HCEC 1CT (cell line): ENCODE measurements around the gene CLMN.

Experiments
- DNase-seq: peaks from one replicate; pipeline ENCODE4 v3.0.0-alpha.2; 2017

Gene CLMN

DNA sequence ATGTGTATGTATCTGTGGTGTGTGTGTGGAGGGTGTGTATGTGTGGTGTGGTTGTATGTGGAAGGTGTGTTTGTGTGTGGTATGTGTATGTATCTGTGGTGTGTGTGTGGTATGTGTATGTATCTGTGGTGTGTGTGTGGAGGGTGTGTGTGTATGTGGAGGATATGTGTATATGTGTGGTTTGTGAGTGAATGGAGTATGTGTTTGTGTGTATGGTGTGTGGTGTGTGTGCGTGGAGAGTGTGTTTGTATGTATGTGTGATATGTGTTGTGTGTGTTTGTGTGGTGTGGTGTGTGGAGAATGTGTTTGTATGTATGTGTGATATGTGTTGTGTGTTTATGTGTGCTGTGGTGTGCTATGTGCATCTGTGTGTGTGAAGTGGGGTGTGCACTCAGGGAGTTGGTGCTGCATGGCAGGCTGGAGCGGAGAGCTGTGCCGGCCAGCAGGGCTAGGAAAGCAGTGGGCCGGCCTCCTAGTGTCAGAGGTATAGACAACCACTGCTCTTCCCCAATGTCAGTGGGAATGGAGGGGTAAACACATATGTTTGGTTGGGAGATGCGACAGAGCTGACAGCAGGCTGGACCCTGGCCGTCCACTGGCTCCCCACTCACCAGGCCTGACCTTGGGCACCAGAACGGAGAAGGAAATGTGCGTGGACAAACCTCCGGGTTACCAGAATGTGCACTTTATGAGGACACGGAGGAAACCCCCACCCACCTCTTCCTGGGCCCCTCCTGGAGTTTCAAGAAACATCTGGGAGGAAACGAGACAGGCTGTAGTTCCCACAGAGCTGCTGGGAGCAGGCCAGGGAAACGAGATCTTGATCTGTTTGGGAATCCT lies 60.7 kb downstream of the CLMN start:
- no peak for DNase-seq

DNA sequence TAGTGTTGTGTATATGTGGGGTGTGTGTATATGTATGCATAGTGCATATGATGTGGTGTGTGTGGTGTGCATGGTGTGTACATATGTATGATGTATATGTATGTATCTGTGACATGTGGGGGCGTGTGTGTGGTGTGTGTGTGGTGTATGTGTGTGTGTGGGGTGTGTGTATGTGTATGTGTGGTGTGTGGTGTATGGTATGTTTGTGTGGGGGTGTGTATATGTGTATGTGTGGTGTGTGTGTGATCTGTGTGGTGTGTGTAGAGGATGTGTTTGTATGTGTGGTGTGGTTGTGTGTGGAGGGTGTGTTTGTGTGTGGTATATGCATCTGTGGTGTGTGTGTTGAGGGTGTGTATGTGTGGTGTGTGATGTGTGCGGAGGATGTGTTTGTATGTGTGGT lies 61.6 kb downstream of the CLMN start:
- DNase-seq = no peak

DNA sequence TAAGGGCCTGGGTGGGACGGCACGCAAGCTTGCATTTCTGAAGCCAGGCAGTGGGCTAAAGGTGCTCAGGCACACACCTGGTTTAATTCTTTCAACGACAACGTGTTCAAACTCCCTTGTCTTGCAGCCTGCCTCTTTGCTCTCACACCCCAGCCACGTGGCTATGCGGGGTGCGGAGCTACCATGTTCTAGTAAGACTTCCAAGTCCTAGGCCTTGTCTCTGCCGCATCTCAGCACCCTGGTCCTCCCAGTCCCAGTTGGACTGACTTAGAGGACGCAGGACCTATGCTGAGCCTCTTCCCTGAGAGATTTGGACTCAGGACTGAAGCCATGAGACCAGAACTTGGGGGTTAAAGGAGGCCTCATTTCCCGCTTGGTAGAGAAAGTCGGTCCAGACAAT lies 62.2 kb downstream of the CLMN start:
- DNase-seq = no peak

DNA sequence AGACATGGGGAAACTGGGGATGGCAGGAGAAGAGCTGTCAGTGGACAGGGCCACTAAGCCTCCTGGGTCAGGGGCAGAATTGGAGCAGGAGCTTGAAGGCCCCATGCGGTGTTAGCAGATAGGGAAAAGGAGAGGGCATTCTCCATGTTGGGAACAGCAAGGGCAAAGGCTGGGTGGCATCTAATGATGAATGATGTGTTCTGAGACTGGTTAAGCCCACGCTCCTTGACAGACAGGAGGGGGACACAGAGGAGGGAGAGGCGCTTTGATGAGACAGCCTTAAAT lies 63.0 kb downstream of the CLMN start:
- DNase-seq = no peak

DNA sequence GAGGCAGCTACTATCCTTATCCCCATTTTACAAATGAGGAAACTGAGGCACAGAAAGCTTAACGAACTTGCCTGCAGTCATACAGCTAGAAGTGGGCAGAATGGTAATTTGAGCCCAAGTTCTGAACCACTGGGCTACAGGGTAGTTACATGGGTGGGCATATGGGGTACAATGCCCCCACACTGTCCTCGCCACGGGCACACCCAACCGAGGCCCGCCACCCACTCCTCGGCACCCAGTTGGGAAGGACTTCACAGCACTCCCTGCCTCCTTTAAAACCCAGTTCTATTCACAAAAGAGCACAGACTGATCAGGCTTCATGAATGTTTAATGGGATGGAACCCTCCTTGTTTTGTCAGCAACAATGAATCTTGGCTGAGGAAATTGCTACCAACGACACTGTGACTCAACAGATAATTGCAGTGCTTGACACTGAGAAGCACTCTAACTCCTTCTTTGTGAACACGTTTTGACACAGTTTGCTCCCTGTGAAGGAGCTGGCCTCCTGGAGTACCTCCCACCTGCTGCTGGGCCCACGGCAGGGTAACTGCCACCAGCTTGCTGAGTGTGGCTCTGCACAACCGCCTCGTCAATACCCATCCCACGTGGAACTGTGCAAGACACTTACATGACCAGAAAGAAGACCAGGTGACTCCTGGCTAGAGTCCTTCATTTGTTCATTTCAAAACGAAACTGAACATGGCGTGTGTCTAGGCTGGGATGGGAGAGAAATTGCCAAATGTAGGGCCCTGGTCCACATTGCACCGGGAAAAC lies 63.5 kb downstream of the CLMN start:
- no peak for DNase-seq

DNA sequence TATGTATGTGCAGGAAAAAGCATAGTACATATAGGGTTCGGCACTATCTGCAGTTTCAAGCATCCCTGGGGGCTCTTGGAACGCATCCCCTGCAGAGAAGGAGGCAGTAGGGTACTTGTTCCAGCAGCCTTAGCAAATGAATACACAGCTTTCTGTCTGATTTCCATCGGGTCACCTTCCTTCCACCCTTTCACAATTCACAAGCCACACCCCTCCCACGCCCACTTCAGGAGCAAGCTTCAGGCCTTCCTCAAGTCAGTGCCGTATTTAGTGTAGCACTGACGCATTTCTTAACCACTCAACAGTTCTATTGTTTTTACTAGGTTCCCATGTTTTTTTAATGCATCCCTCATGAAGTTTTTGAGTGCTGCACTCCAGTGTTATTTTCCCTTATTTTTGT lies 64.2 kb downstream of the CLMN start:
- DNase-seq = no peak

DNA sequence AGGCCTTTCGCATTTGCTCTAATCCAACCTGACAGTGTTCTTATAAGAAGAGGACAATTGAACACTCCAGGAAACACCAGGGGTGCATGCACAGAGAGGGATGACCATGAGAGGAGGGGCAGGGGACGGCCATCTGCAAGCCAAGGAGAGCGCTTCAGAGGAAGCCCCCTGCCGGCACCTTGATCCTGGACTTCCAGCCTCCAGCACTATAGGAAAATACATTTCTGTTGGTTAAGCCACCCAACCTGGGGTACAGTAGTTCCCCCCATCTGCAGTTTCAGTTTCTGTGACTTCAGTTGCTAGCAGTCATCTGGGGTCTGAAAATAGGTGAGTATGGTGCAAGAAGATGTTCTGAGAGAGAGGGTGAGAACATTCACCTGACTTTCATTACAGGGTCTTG lies 64.7 kb downstream of the CLMN start:
- DNase-seq = no peak

DNA sequence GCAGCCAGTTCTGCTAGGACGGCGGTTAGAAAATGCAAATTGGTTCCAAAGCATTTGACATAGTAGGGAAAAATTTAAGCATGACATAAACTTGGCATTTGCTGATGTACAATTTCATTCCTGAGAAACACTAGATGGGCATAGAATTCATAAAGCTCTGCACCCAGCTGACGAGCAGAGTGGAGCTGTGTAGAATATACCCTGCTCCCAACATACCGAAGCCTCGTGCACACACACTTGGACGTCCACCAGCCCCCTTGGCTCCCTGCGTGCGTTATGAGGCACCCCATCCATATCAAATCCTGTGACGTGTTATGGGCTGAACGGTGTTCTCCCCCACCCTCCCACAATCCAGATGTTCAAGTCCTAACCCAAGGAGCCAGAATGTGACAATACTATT lies 65.4 kb downstream of the CLMN start:
- DNase-seq = no peak

DNA sequence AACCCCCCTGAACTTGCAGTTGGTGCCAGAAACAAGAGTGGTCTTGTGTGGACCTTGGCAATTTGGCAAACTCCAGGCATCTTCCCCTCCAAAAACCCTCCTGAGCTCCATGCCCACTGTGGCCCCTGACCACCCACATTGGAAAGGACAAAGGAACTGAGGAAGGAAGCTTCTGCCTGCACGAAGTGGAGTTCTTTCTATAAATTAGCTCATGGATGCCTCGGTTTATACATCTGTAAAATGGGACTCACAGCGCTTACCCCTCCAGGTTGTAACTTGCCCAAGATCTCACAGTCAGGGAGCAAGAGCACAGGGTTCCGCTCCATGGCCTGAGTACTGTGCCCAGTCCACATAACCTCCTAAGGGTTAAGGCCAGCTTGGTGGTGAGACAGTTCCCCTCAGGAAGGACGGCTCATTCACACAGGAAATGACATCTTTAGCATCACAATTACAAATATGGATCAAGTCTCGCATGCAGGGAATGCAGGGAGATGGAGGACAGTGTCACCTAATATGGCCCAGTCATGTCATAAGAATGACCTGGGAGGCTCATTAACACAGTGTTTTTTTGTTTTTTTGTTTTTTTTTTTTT lies 66.6 kb downstream of the CLMN start:
- DNase-seq = no peak

DNA sequence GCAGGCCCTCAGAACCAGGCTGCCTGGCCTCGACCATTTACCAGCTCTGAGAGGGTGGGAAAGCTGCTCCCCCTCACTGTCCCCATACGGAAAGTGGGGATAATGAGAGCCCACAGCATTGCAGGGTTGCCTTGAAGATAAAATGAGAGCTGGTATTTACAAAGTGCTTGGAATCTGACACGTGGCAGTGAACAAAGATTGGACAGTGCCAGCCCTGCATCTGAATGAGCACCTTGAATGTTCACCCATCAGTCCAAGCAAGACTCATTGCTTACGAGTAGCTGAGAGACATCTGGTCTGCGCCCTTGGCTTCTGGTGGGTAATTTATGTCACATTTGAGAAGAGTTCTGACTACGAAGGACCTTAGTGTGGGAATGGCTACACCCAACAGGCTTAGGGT lies 67.5 kb downstream of the CLMN start:
- DNase-seq = no peak

DNA sequence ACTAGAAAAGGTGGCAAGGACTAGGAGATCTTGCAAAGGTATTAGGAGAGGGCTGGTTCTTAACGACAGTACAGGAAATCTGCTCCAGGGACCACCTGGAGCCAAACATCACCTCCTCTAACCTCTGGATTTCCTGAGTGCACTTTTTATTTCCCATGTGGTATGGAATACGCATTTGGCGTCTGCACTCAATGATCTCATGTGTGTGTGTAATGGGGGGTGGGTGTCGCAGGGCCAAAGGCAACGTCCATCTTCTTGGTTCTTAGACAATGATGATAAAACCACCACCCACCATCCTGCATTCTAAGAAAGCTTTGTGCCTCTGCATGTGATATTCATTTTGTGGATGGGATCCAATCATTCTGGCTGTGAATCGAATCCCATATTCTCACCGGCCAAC lies 68.8 kb downstream of the CLMN start:
- no peak for DNase-seq

DNA sequence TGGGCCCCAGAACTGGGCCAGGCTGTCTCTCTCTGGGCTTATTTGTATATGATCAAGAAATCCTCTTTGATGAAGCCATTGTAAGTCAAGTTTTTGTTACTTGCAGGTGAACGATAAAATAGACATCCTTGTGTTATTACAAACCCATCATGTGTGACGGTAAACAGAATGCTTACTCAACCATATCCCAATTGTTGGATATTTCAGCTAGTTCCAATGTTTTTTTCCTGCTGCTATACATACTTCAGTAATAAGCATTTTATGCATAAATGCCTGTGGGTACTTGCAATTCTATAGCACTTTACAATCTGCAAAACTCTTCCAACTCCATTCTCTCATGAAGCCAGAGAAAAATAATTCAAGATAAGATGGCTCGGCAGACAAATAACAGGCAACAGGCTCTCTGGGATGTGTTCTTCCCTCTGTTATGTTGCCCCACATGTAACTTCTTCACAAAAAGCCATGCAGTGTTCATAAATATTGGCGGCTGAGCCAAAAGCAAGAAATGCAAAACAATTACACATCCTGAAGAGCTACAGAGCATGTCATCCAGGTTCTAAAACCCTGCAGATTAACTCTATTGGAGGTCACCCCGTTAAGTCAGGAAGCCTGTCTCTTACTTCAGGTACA lies 69.5 kb downstream of the CLMN start:
- DNase-seq = no peak

DNA sequence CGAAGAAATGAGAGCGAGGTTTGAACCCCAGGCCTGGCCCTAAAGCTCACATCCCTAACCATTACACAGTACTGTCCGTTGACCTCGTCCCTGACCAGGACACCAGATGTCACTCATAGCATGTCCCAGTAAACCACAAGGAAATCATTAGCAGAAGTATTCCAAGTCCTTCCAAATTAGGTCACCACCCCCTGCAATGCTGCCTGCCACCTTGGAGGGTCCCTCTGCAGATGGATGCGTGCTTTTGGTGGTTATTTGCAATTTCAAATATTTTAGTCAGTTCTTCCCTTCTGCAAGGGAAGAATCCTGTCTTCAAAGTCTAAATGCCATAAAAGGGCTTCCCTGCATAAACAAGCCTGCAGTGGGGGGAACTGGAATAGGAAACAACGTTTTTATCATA lies 71.3 kb downstream of the CLMN start:
- DNase-seq = no peak

DNA sequence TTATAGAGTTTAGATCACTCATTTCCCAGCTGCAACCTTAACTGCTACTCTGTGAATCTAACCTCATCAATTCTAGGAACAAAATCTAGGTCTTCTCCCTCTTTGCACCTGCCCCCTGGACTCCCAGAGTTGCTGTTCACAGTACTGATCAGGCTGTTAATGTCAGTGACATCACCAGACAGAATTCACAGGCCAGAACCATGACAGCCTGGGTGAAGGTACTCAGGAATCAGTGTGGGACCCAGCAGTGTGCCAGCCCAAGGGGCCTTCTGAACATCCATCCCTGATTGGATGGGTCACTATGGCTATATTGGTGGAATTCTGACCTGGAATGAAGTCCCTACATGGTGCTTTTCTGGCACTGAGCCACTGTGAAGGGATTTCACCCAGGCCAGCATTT lies 72.8 kb downstream of the CLMN start:
- no peak for DNase-seq

DNA sequence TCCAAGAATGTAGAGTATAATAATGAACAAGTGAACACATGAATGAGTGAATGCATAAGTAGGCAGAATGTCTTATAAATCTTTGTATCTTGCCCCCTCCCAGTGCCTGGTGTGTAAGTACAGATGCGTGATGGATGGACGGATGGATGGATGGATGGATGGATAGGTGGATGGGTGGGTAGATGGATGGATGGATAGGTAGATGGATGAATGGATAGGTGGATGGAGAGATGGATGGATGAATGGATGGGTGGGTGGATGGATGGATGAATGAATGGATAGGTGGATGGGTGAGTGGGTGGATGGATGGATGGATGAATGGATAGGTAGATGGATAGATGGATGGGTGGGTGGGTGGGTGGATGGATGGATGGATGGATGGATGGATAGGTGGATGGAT lies 74.4 kb downstream of the CLMN start:
- no peak for DNase-seq

DNA sequence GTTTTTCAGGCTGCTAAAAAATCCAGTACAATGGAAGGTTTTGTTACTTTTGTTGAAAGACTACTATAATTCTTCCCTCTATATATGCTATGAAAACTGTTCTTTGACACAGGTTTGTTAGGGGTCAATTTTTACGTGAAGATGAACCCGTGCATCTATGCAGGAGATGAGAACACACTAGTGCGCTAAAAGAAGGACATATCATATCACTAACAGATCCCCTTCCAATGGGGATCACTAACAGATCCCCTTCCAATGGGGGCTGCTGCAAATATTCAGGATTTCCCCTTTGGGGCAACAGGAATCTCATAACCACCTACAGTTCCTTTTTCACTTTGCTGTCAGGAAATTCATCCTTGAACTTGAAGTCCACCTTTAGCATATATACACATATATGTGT lies 75.1 kb downstream of the CLMN start:
- DNase-seq = no peak

DNA sequence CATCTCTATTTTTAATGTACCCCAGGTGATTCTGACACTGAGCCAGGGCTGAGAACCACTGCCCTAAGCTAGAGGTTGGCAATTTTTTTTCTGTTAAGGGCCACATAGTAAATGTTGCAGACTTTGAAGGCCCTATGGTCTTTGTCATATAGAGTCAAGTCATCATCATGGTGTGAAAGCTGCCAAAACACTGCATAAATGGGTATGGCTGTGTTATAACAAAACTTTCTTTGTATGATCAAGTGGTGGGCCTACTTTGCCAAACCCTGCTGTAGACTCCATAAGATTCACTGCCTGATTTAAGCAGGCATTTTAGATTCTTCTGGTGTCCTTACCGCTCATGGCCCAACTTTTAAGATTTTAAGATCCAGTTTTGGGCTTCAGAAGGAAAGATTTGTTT lies 76.8 kb downstream of the CLMN start:
- DNase-seq = no peak

DNA sequence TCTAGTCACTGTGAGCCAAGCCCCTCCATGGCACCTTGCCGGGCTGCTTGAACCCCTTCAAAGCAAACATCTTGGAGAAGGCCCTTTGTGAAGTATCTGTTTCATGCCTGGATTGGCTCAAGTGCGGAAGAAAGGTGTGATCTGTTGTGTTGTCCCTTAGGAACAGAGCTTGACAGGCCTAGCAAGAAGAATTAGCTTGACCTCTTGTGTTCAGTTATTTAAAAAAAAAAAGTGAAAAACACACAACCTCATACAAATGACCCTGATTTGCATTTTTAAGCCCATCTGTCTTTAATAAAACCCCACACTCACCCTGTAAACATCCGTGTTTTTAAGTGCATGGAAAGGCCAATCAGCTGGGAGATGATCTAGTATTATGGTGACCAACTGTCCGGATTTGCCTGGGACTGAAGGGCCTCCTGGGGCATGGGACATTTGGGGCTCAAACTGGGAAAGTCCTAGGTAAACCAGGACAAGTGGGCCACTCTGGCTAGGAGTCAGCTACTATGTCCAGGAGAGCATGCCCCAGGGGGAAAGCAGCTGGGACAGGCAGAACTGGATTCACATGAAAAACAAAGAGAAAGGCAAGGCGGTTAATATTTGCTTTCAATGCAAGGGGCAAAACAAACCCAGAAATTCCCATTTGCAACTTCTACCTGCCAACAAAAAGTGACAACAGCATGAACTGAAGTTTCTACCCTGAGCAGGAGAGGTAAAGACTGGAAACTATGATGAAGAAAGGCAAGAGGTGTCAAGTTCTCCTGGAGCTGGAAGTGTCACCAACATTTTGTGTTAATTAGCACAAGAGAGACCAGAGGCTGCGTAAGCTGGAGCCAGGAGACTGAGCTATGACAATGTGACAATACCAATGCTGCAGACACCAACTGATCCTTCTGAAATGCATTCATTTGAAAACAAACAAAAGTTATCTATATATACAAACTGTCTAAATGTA lies 78.6 kb downstream of the CLMN start:
- no peak for DNase-seq

DNA sequence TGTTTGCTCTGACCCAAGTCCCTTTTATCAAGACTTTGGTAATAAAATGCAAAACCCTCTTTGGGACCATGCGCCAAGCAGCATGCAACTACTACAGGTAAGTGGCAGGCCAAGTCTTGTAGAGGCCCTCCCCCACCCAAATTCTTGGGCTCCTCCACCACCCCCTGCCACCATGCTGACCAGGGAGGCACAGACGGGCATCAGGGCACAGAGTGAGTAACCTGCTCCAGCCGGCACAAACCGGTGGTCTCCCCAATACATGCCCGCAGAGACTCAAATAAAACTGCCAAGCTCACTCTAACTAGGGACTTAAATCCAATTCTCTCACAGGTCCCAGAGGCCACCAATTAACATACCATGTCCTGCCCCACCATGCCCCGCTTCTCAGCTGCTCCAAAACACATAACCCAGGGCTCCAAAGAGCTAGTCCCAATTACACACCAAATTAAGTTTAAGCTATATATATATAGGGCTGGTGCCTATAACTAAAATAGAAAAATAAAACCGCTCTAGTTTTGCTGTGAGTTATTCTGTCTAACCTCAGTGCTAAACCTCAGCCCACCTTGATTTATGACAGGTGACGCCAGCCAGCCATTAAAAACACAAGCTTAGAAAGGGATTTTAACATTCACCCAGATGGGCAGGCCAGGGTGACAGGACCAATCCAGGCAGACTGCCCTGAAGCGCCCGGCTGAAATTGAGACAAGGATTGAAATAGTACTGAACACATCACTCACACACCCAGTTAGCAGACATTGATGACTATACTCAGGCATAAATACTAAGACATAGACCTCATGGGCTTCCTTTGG lies 81.0 kb downstream of the CLMN start:
- no peak for DNase-seq

DNA sequence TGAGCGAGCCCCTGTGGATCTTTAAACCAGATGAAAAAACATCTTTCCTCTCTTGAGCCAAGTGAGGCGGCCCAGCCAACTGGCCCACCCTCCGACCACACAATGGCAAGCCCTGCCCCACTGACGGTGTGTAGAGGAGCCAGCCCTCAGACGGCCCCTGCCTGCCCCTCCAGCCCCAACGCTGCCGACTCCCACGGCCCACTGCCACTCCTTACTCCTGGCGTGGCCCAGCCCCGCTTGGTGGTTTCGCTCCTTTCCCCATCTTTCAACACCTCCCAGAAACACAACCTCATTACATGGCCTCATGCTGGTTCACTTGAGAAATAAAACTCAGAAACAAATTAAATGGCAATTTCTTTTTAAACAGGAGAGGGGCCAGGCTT lies 81.8 kb downstream of the CLMN start:
- no peak for DNase-seq

DNA sequence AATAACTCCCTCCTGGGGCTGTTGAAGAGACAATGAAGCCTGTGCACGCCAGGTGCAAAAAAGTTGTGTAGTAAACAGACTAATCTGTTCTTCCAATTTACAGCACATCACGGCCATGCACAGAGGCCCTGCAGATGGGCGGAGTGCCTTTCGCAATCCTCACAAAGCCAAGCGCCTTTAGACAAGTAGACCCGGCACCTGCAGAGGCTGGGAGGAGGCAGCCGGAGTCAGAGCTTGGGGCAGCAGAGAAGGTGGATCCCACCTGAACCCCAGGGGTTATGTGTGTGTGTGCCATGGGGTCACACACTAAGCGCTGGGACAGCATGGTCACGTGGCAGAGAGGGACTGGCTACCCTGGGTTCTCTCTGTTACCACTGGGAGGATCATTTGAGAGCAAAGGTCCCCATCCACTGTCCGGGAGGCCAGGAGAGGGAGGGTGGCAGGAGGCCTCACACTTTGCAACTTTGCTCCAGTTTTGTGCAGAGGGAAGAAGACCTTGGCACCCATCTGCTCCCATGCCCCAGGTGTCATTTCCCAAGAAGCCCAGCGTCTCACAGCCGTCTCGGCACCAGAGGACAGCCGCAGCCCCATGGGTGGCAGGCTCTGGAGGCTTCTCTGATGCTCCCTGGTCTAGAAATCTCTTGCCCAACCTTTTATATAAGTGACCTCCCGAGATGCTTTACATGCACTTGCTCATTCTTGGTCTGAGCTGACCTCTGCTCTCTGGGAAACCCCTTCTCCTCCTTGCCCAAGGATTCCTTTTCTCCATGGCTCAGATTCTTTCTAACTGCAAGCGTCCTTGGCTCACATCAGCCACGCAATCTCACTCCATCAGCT lies 82.4 kb downstream of the CLMN start:
- DNase-seq = no peak
